ENCODE results near the gene GABRG3. TPM values are rescaled to one million over a fixed set of nuclear protein-coding genes. Genes with fewer than 3 reads are reported as not detected.

The GABRG3 gene
- total RNA-seq, 4 donors from 2014 or later = 0.97 to 3.9 (median 3.6) TPM; not detected in 1

- H3K9me3 ChIP-seq = no peaks in the 10 kb centered on the region
- no peaks in the 10 kb centered on the region for H3K4me1 ChIP-seq
- H3K27me3 ChIP-seq = no peaks in the 10 kb centered on the region
- H3K27ac ChIP-seq = no peak overlapping the region
- DNase-seq (ENCODE audit: low spot score in 2 of 2) = no peak
- TF ChIP-seq CTCF (IDR thresholded peaks at IDR 0.05) = no peak
- TF ChIP-seq POLR2A (IDR thresholded peaks at IDR 0.05) = no peak
- TF ChIP-seq EP300 (IDR thresholded peaks at IDR 0.05) = no peak
- no peak for TF ChIP-seq POLR2AphosphoS5 (IDR thresholded peaks at IDR 0.05)
- no peak overlapping the region for H3K4me3 ChIP-seq
- no peaks in the 10 kb centered on the region for H3K36me3 ChIP-seq
- 69% methylated on average over 6 of the region's 6 CpGs for WGBS
Measured at GRCh38 chr15:27585041-27585640, 614.2 kb downstream of the GABRG3 start.

DNA sequence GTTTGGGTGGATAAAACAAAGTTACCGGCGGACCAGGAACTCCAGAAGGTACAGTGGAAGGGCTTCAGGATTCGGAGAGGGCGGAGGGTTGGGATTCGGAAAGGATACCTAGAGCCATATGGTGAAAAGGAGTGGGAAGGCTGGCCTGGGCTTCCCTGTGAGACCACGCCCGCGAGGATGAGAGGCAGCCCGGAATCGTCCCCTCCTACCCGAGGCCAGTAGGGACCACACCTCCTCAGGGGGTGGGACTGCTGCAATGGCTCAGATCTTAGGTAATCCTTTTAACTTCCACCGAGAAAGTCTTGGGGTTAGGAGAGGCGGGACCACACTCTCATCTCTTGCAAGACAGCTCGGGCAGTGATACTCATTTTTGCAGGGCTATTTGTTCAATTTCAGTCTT is 616.8 kb downstream of the GABRG3 start:
- H3K4me3 ChIP-seq = no peak overlapping the region
- DNase-seq (ENCODE audit: low spot score in 2 of 2) = no peak
- no peaks in the 10 kb centered on the region for H3K9me3 ChIP-seq
- WGBS = 28% methylated on average over 14 of the region's 14 CpGs
- H3K27ac ChIP-seq = no peak overlapping the region
- H3K36me3 ChIP-seq = no peaks in the 10 kb centered on the region
- TF ChIP-seq POLR2AphosphoS5 (IDR thresholded peaks at IDR 0.05) (no peak), CTCF (IDR thresholded peaks at IDR 0.05) (no peak), EP300 (IDR thresholded peaks at IDR 0.05) (no peak), POLR2A (IDR thresholded peaks at IDR 0.05) (no peak)
- H3K4me1 ChIP-seq = no peaks in the 10 kb centered on the region
- no peaks in the 10 kb centered on the region for H3K27me3 ChIP-seq

- no peaks in the 10 kb centered on the region for H3K27me3 ChIP-seq
- no peak overlapping the region for H3K4me3 ChIP-seq
- 64% methylated on average over 9 of the region's 9 CpGs for WGBS
- TF ChIP-seq CTCF (IDR thresholded peaks at IDR 0.05) (no peak), POLR2AphosphoS5 (IDR thresholded peaks at IDR 0.05) (no peak), EP300 (IDR thresholded peaks at IDR 0.05) (no peak), POLR2A (IDR thresholded peaks at IDR 0.05) (no peak)
- no peaks in the 10 kb centered on the region for H3K9me3 ChIP-seq
- H3K4me1 ChIP-seq = no peaks in the 10 kb centered on the region
- no peak for DNase-seq (ENCODE audit: low spot score in 2 of 2)
- H3K36me3 ChIP-seq = no peaks in the 10 kb centered on the region
- H3K27ac ChIP-seq = no peak overlapping the region
Measured at GRCh38 chr15:27589260-27589659, 618.3 kb downstream of the GABRG3 start.

DNA sequence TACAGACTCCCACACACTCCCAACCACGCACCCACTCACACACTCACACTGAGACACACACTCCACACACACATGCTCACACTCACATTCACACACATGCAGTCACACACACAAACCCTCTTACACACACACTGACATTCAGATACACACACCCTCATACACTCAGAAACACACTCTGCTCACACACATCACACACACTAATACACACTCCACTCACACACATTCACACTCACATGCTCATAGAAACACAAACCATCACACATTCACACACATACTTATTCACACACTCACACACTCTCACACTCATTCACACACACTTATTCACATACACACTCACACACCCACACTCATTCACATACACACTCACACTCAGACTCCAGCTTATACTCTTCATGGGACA is 618.8 kb downstream of the GABRG3 start:
- TF ChIP-seq EP300 (IDR thresholded peaks at IDR 0.05) = no peak
- H3K4me3 ChIP-seq = no peak overlapping the region
- no peak for DNase-seq (ENCODE audit: low spot score in 2 of 2)
- H3K27ac ChIP-seq = no peak overlapping the region
- H3K4me1 ChIP-seq = no peaks in the 10 kb centered on the region
- WGBS = 86% methylated on average over 1 of the region's 1 CpG
- H3K9me3 ChIP-seq = no peaks in the 10 kb centered on the region
- no peaks in the 10 kb centered on the region for H3K27me3 ChIP-seq
- no peaks in the 10 kb centered on the region for H3K36me3 ChIP-seq

Other genes starting within 250 kb of the GABRG3 start
- 1 to 10 TPM in 3 of 4 donors, under 1 TPM in 1; 0.48 to 4.8 (median 2.2) TPM for gene GABRB3, start 198.1 kb upstream of the GABRG3 start, total RNA-seq
- gene GABRA5, start 104.1 kb upstream of the GABRG3 start, total RNA-seq = not detected